ENCODE data around the gene CAMK2G.

- no peak for TF ChIP-seq EP300 (IDR thresholded peaks at IDR 0.05)
- no peak for TF ChIP-seq POLR2AphosphoS5 (IDR thresholded peaks at IDR 0.05)
- no peak for TF ChIP-seq CTCF (IDR thresholded peaks at IDR 0.05)
Measured at GRCh38 chr10:73875139-73875475, 752 bp upstream of the CAMK2G start.
